K562 (cell line): Measurements from ENCODE around the gene NIPAL3. TPM values are rescaled to one million over a fixed set of nuclear protein-coding genes. Genes with fewer than 3 reads are reported as not detected.

ENCODE experiments used
- ATAC-seq: fragments of 200-7000 bp; cut with Tn5 transposase; 3 replicates; pipeline ENCODE4 v1.9.1; 2020; ENCODE audit warnings: moderate library complexity
- BruUV-seq: library from RNA; stranded (reverse); fragments of 400-500 nt; replicated peaks from 2 replicates; lab custom pipeline; 2021; lab: Mats Ljungman, UMichigan
- CTCF ChIA-PET: fragments of 300-600 bp; formaldehyde crosslinking; extraction: SDS; loops from one replicate; lab custom pipeline; 2021; ENCODE audit warnings: low intra/inter-chr PET ratio; lab: Yijun Ruan, JAX
- POLR2A ChIA-PET: fragments of 300-600, 350-650 bp; sonication (Branson Sonifier 250); formaldehyde crosslinking; extraction: SDS; loops from one replicate; lab custom pipeline; 2021; ENCODE audit warnings: antibody characterized with exemption, inconsistent platforms; lab: Yijun Ruan, JAX
- DNase-seq, 4 experiments: peaks; one replicate each; pipeline versions ENCODE4 v3.0.0 to v3.0.0-alpha.2; 2011 to 2018; ENCODE audit warnings: low spot score in 3 of 4, mixed read lengths in 3 of 4; ENCODE audit errors: extremely low read depth in 1 of 4
- FAIRE-seq: peaks from 2 replicates; lab custom pipeline; 2011; peaks lifted over from hg19 to GRCh38; lab: Jason Lieb, UNC
- H2AFZ ChIP-seq: 2 replicates; pipeline ENCODE4 v1.6.0; 2011; ENCODE audit warnings: low read depth, low read length, control low read depth, inconsistent platforms
- H3K27ac ChIP-seq: fragments of 200-600 bp; 3 replicates; pipeline ENCODE4 v1.8.0; 2011; ENCODE audit warnings: low read depth, mild to moderate bottlenecking, control low read depth, inconsistent platforms, low read length, moderate library complexity, mixed read lengths; ENCODE audit errors: extremely low read depth
- H3K27me3 ChIP-seq, 2 experiments: fragments of 300-600 bp in 1 of 2; 2 replicates in 1 of 2; 3 replicates in 1 of 2; pipeline versions ENCODE4 v1.6.0 to v1.8.0; 2011; ENCODE audit warnings: inconsistent platforms in 2 of 2, low read length in 2 of 2, mild to moderate bottlenecking in 1 of 2, mixed read lengths in 1 of 2, moderate library complexity in 1 of 2; ENCODE audit not compliant: control insufficient read depth in 2 of 2, insufficient read depth in 2 of 2
- H3K36me3 ChIP-seq: fragments of 300-600 bp; 3 replicates; pipeline ENCODE4 v1.8.0; 2011; ENCODE audit warnings: mild to moderate bottlenecking, low read length, inconsistent platforms; ENCODE audit not compliant: control insufficient read depth, insufficient read depth
- H3K4me1 ChIP-seq, 2 experiments: fragments of 200-600 bp in 1 of 2; replicated peaks in 1 of 2; 2 replicates in 1 of 2; 3 replicates in 1 of 2; pipeline versions ENCODE4 v1.5.1 to v1.8.0; 2011; ENCODE audit warnings: inconsistent platforms in 2 of 2, low read length in 2 of 2, mild to moderate bottlenecking in 1 of 2, mixed read lengths in 1 of 2, moderate library complexity in 1 of 2; ENCODE audit not compliant: control insufficient read depth in 2 of 2, insufficient read depth in 2 of 2
- H3K4me2 ChIP-seq: 2 replicates; pipeline ENCODE4 v1.6.1; 2011; ENCODE audit warnings: low read length, control low read depth, inconsistent platforms, mixed read lengths; ENCODE audit not compliant: insufficient read depth
- H3K4me3 ChIP-seq: fragments of 200-600 bp; sonication (generic), shearing (Covaris generic); 2 replicates; pipeline ENCODE4 v1.5.1; 2016; ENCODE audit warnings: control low read depth, inconsistent platforms
- H3K79me2 ChIP-seq: fragments of 200-600 bp; 3 replicates; pipeline ENCODE4 v1.8.0; 2011; ENCODE audit warnings: low read length, inconsistent platforms; ENCODE audit not compliant: control insufficient read depth, insufficient read depth
- H3K9ac ChIP-seq, 2 experiments: 2 replicates each; pipeline versions ENCODE4 v1.6.0 to v1.6.1; 2011; ENCODE audit warnings: low read depth in 2 of 2, low read length in 2 of 2, control low read depth in 1 of 2, inconsistent platforms in 1 of 2, mild to moderate bottlenecking in 1 of 2, mixed read lengths in 1 of 2; ENCODE audit not compliant: insufficient read depth in 1 of 2
- H3K9me1 ChIP-seq: one replicate; pipeline ENCODE4 v1.6.0; 2011; ENCODE audit warnings: inconsistent platforms, mild to moderate bottlenecking, low read length, moderate library complexity; ENCODE audit not compliant: control insufficient read depth, insufficient read depth
- H3K9me3 ChIP-seq: replicated peaks from 2 replicates; pipeline ENCODE4 v1.5.1; 2011; ENCODE audit warnings: low read depth, low read length, inconsistent platforms; ENCODE audit not compliant: control insufficient read depth, insufficient read depth
- H4K20me1 ChIP-seq: replicated peaks from 2 replicates; pipeline ENCODE4 v1.6.1; 2011; ENCODE audit warnings: low read length, inconsistent platforms, mixed read lengths; ENCODE audit not compliant: control insufficient read depth, insufficient read depth
- EGR1 ChIP-seq: fragments of 450-650 bp; conservative IDR thresholded peaks from 2 replicates; pipeline ENCODE4 v1.6.1; 2017; ENCODE audit warnings: mild to moderate bottlenecking
- EWSR1 ChIP-seq: fragments of 450-650 bp; IDR thresholded peaks from 2 replicates; pipeline ENCODE4 v1.6.1; 2018; ENCODE audit warnings: borderline replicate concordance, mild to moderate bottlenecking, low read depth, moderate library complexity; ENCODE audit not compliant: partially characterized antibody
- MEF2D ChIP-seq: conservative IDR thresholded peaks from 2 replicates; pipeline ENCODE4 v1.6.1; 2016; ENCODE audit warnings: low read depth, missing genetic modification characterization, missing compliant biosample characterization
- MTA3 ChIP-seq: fragments of 450-650 bp; formaldehyde crosslinking; IDR thresholded peaks from 2 replicates; pipeline ENCODE4 v1.6.1; 2017; ENCODE audit warnings: mild to moderate bottlenecking, borderline replicate concordance
- NFE2 ChIP-seq: IDR thresholded peaks from 2 replicates; pipeline ENCODE4 v1.6.1; 2014; ENCODE audit warnings: antibody characterized with exemption, low read depth
- NR2C1 ChIP-seq, 2 experiments: fragments of 450-650 bp; IDR thresholded peaks; 2 replicates each; pipeline ENCODE4 v1.6.1; 2017; ENCODE audit warnings: mild to moderate bottlenecking in 2 of 2, antibody characterized with exemption in 1 of 2, inconsistent platforms in 1 of 2, missing compliant biosample characterization in 1 of 2, missing genetic modification characterization in 1 of 2
- PTBP1 ChIP-seq: fragments of 200-400 bp; formaldehyde crosslinking; IDR thresholded peaks from 2 replicates; pipeline ENCODE4 v1.6.1; 2017; ENCODE audit warnings: low read depth, low read length
- RAD51 ChIP-seq: fragments of 450-650 bp; IDR thresholded peaks from 2 replicates; pipeline ENCODE4 v1.7.1; 2016; ENCODE audit warnings: low read depth, mild to moderate bottlenecking, borderline replicate concordance
- RBBP5 ChIP-seq: fragments of 200-600 bp; sonication (generic); IDR thresholded peaks from 2 replicates; pipeline ENCODE4 v1.6.1; 2012; ENCODE audit warnings: borderline replicate concordance, mild to moderate bottlenecking, low read length, control low read depth, inconsistent platforms; ENCODE audit not compliant: insufficient read depth, poor library complexity, severe bottlenecking
- SAP30 ChIP-seq: fragments of 200-600 bp; sonication (generic); IDR thresholded peaks from 2 replicates; pipeline ENCODE4 v1.6.1; 2012; ENCODE audit warnings: borderline replicate concordance, low read depth, mild to moderate bottlenecking, moderate library complexity, low read length, control low read depth, inconsistent platforms; ENCODE audit not compliant: insufficient read depth, poor library complexity, severe bottlenecking
- ZNF12 ChIP-seq: sonication (generic); formaldehyde crosslinking; IDR thresholded peaks from 2 replicates; pipeline ENCODE4 v1.4.0; 2020; ENCODE audit warnings: mild to moderate bottlenecking, missing genetic modification reagents
- ZNF239 ChIP-seq: fragments of 250-450 bp; sonication (Bioruptor Pico); IDR thresholded peaks from 2 replicates; pipeline ENCODE4 v1.4.0; 2020; ENCODE audit warnings: mild to moderate bottlenecking
- ZNF274 ChIP-seq: IDR thresholded peaks from 2 replicates; pipeline ENCODE4 v1.6.1; 2011; ENCODE audit warnings: low read depth, mild to moderate bottlenecking, low read length, moderate library complexity, borderline replicate concordance
- ZNF41 ChIP-seq: fragments of 250-450 bp; sonication (Bioruptor Pico); conservative IDR thresholded peaks from 2 replicates; pipeline ENCODE4 v1.4.0; 2020; ENCODE audit warnings: mild to moderate bottlenecking
- WGBS: fragments of 100-300 bp; shearing (Covaris generic); methylation state at CpG from one replicate; pipeline ENCODE4 v1.1.6; 2016; ENCODE audit warnings: low coverage, mixed read lengths; ENCODE audit not compliant: insufficient coverage; ENCODE audit errors: missing lambda C conversion rate; 5-methylcytosine and 5-hydroxymethylcytosine counted together
- in situ Hi-C: fragments of 300-500 bp; cut with MboI; formaldehyde crosslinking; loops from 4 replicates; pipeline ENCODE4 v1.15.0; 2018; ENCODE audit warnings: inconsistent platforms, mixed read lengths
- intact Hi-C: fragments of 100-400 bp; cut with micrococcal nuclease; formaldehyde crosslinking; loops from 2 replicates; pipeline ENCODE4 v1.14.2; 2022
- polyA plus RNA-seq, 8 experiments: library from polyadenylated mRNA; depleted of rRNA in 4 of 8; stranded (reverse) in 5 of 8; unstranded in 3 of 8; fragments of >200 nt; fragmentation: Nextera tagmentation in 2 of 8; fragmentation: Illumina TruSeq in 1 of 8; extraction: Ambion mirVana in 2 of 8; extraction: Trizol in 1 of 8; gene quantifications; 2 replicates each; pipeline versions ENCODE4 v1.2.1 to v1.2.3, GENCODE V29; 2011 to 2014; ENCODE audit warnings: inconsistent platforms in 1 of 8, missing spikeins in 1 of 8
- total RNA-seq, 7 experiments: library from RNA; depleted of rRNA in 6 of 7; stranded (reverse); fragments of >200 nt in 6 of 7; fragmentation: Illumina TruSeq in 2 of 7; extraction: Trizol in 2 of 7; gene quantifications; 2 replicates each; pipeline versions ENCODE4 v1.2.1 to v1.2.3, GENCODE V29; 2011 to 2021; ENCODE audit warnings: low replicate concordance in 1 of 7
- TF ChIP-seq, protein P1 (sequence below): sonication (generic); formaldehyde crosslinking; IDR thresholded peaks from 2 replicates; pipeline ENCODE4 v1.8.0; 2022; ENCODE audit warnings: mild to moderate bottlenecking, missing genetic modification reagents

Gene NIPAL3
- total and polyA plus RNA-seq, 9 of the 15 experiments (the other 6 are each of a cell fraction or from before 2014, with no cell fraction given), result 10.5 to 26.3 (median 16.0) TPM

- 1% methylated on average over 35 of the region's 35 CpGs for WGBS
- H3K9ac ChIP-seq, result peak overlapping the region; percentile 61 to 88
- H2AFZ ChIP-seq, result peak overlapping the region; percentile 75
- intact Hi-C loops (loop anchor here (5.0 kb wide), 2 partner anchors 86 to 111 kb away; partner anchors contain the start of gene RCAN3), in situ Hi-C loops (no loop called here)
- H3K9me3 ChIP-seq, result no peaks in the 10 kb centered on the region
- H3K9me1 ChIP-seq, result no peaks in the 10 kb centered on the region
- FAIRE-seq (no peak), DNase-seq (peak; percentile 30 to 47 (median 42)), ATAC-seq (peak; percentile 0; the same call in 1 of the 3 replicates)
- TSS peak; percentile 75 for BruUV-seq
- POLR2A ChIA-PET, result interaction anchor here (0.6 to 1.6 kb wide), 13 partner anchors 8 to 817 kb away, joined by 3 to 21 read pairs (median 3); no protein-coding TSS in a partner anchor
- CTCF ChIA-PET, result interaction anchor here (0.7 kb wide), 1 partner anchor 219 kb away, joined by 5 read pairs; no protein-coding TSS in a partner anchor
- H3K27me3 ChIP-seq, result no peaks in the 10 kb centered on the region
- peaks cover 4% of the 10 kb centered on the region; the same call in 1 of the 2 replicates for H4K20me1 ChIP-seq
- peak overlapping the region; percentile 53 for H3K4me3 ChIP-seq
- peaks cover 41% of the 10 kb centered on the region for H3K79me2 ChIP-seq
- H3K4me1 ChIP-seq, result peaks cover 51 to 54% of the 10 kb centered on the region in 2 experiments
- H3K4me2 ChIP-seq, result peak overlapping the region; percentile 88
- peaks cover 21% of the 10 kb centered on the region; the same call in 1 of the 3 replicates for H3K36me3 ChIP-seq
- H3K27ac ChIP-seq, result peak overlapping the region; percentile 64
- no peak for TF ChIP-seq ZNF41 (CRISPR knock-in tag)
- TF ChIP-seq RBBP5, result peak; percentile 24
- no peak for TF ChIP-seq ZNF274
- TF ChIP-seq ZNF12, result 0 out of 2 replicates have a peak, but pooled peaks have one; percentile 34
- TF ChIP-seq NR2C1 (IDR thresholded peaks at IDR 0.05), result 0 out of 2 replicates have a peak, but pooled peaks have one; percentile 15
- no peak for TF ChIP-seq NR2C1 (tag; IDR thresholded peaks at IDR 0.05)
- TF ChIP-seq PTBP1, result no peak
- no peak for TF ChIP-seq EWSR1
- peak; percentile 77 for TF ChIP-seq SAP30
- peak; percentile 62 for TF ChIP-seq RAD51
- no peak for TF ChIP-seq NFE2
- TF ChIP-seq, protein P1, sequence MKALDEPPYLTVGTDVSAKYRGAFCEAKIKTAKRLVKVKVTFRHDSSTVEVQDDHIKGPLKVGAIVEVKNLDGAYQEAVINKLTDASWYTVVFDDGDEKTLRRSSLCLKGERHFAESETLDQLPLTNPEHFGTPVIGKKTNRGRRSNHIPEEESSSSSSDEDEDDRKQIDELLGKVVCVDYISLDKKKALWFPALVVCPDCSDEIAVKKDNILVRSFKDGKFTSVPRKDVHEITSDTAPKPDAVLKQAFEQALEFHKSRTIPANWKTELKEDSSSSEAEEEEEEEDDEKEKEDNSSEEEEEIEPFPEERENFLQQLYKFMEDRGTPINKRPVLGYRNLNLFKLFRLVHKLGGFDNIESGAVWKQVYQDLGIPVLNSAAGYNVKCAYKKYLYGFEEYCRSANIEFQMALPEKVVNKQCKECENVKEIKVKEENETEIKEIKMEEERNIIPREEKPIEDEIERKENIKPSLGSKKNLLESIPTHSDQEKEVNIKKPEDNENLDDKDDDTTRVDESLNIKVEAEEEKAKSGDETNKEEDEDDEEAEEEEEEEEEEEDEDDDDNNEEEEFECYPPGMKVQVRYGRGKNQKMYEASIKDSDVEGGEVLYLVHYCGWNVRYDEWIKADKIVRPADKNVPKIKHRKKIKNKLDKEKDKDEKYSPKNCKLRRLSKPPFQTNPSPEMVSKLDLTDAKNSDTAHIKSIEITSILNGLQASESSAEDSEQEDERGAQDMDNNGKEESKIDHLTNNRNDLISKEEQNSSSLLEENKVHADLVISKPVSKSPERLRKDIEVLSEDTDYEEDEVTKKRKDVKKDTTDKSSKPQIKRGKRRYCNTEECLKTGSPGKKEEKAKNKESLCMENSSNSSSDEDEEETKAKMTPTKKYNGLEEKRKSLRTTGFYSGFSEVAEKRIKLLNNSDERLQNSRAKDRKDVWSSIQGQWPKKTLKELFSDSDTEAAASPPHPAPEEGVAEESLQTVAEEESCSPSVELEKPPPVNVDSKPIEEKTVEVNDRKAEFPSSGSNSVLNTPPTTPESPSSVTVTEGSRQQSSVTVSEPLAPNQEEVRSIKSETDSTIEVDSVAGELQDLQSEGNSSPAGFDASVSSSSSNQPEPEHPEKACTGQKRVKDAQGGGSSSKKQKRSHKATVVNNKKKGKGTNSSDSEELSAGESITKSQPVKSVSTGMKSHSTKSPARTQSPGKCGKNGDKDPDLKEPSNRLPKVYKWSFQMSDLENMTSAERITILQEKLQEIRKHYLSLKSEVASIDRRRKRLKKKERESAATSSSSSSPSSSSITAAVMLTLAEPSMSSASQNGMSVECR, result no peak
- TF ChIP-seq ZNF239 (CRISPR knock-in tag), result no peak
- TF ChIP-seq EGR1, result no peak
- TF ChIP-seq MTA3, result no peak
- 0 out of 2 replicates have a peak, but pooled peaks have one; percentile 1 for TF ChIP-seq MEF2D (tag)
Observed at GRCh38 chr1:24415910-24416665, 486 bp downstream of the NIPAL3 start.
